ENCODE results near the gene HSD17B3. TPM values are rescaled to one million over a fixed set of nuclear protein-coding genes. Genes with fewer than 3 reads are reported as not detected.

Gene HSD17B3
- total and polyA plus RNA-seq, 10 of the 15 experiments (the other 5 are each of a cell fraction or from before 2014, with no cell fraction given), result not detected

GRCh38 chr9:96305171-96305570, 3.2 kb upstream of the HSD17B3 start:
- Histone ChIP-seq H3K4me1 (ENCODE audit: control insufficient read depth, insufficient read depth, low read length) (no peaks in the 10 kb centered on the region), H3K27me3 (replicated peaks in 1 of 2; ENCODE audit: control insufficient read depth in 2 of 2, insufficient read depth in 2 of 2, low read length in 1 of 2) (no peaks in the 10 kb centered on the region; a peak in 1 of 4 replicates), H3K4me3 (no peak overlapping the region), H3K4me2 (ENCODE audit: control insufficient read depth, insufficient read depth) (no peak overlapping the region), H4K20me1 (ENCODE audit: control insufficient read depth, insufficient read depth) (no peaks in the 10 kb centered on the region), H3K9ac (ENCODE audit: control insufficient read depth, insufficient read depth, low read length) (no peak overlapping the region), H3K9me3 (replicated peaks; ENCODE audit: control insufficient read depth, insufficient read depth, low read length) (no peaks in the 10 kb centered on the region), H3K27ac (ENCODE audit: control insufficient read depth, insufficient read depth) (no peak overlapping the region), H3K36me3 (ENCODE audit: control insufficient read depth in 2 of 2, insufficient read depth in 2 of 2, low read length in 1 of 2) (no peaks in the 10 kb centered on the region), H2AFZ (ENCODE audit: control insufficient read depth, low read depth, low read length) (no peak overlapping the region), H3K79me2 (ENCODE audit: control insufficient read depth, insufficient read depth, low read length) (no peaks in the 10 kb centered on the region)
- in situ Hi-C loops (cut with MboI), result no loop called here
- ChIA-PET POLR2A (interaction anchor here (0.6 kb wide), 1 partner anchor 111 kb away, joined by 13 read pairs; no protein-coding TSS in a partner anchor), SMC1A (ENCODE audit: uncharacterized antibody, unreplicated experiment) (interaction anchor here (1.1 kb wide), 1 partner anchor 12 kb away, joined by 3 read pairs; no protein-coding TSS in a partner anchor), RAD21 (ENCODE audit: unreplicated experiment) (no interaction called here), CTCF (interaction anchor here (0.8 kb wide), 1 partner anchor 12 kb away, joined by 3 read pairs; no protein-coding TSS in a partner anchor)
- TF ChIP-seq ZBTB11 (CRISPR knock-in tag; IDR thresholded peaks at IDR 0.05) (no peak), BACH1 (IDR thresholded peaks at IDR 0.05; ENCODE audit: borderline replicate concordance) (no peak), POLR2AphosphoS2 (IDR thresholded peaks at IDR 0.05; ENCODE audit: low read depth, low read length) (no peak), RAD51 (IDR thresholded peaks at IDR 0.05) (no peak), ZNF217 (IDR thresholded peaks at IDR 0.05) (no peak), POLR2AphosphoS5 (IDR thresholded peaks at IDR 0.05; ENCODE audit: low read length) (no peak), HCFC1 (IDR thresholded peaks at IDR 0.05; ENCODE audit: low read length) (no peak), KAT2A (conservative IDR thresholded peaks at IDR 0.05; ENCODE audit: control insufficient read depth, low read depth, low read length) (no peak), RELA (IDR thresholded peaks at IDR 0.05; ENCODE audit: borderline replicate concordance, partially characterized antibody) (no peak), LARP7 (IDR thresholded peaks at IDR 0.05) (no peak), KLF5 (IDR thresholded peaks at IDR 0.05; ENCODE audit: partially characterized antibody) (no peak), HDAC6 (IDR thresholded peaks at IDR 0.05; ENCODE audit: unreplicated experiment) (no peak)
- ATAC-seq (no peak), DNase-seq (ENCODE audit: low read depth, low spot score) (no peak), FAIRE-seq (no peak)
- intact Hi-C loops (cut with micrococcal nuclease; ENCODE audit: unreplicated experiment), result no loop called here
- BruUV-seq (replicated peaks), result no TSS peak
- 50% methylated on average over 4 of the region's 4 CpGs for WGBS (ENCODE audit: insufficient coverage, insufficient replicate concordance, low lambda C conversion rate, missing lambda C conversion rate)
